ENCODE results near the gene NRXN3.

NRXN3 gene

GRCh38 chr14:79614448-79614847 lies 1444.3 kb downstream of the NRXN3 start:
- DNase-seq, result peak; percentile 1 to 29

GRCh38 chr14:79627058-79627457 lies 1456.9 kb downstream of the NRXN3 start:
- DNase-seq, result no peak

GRCh38 chr14:79629411-79630287 lies 1459.5 kb downstream of the NRXN3 start:
- no peak for DNase-seq

DNA sequence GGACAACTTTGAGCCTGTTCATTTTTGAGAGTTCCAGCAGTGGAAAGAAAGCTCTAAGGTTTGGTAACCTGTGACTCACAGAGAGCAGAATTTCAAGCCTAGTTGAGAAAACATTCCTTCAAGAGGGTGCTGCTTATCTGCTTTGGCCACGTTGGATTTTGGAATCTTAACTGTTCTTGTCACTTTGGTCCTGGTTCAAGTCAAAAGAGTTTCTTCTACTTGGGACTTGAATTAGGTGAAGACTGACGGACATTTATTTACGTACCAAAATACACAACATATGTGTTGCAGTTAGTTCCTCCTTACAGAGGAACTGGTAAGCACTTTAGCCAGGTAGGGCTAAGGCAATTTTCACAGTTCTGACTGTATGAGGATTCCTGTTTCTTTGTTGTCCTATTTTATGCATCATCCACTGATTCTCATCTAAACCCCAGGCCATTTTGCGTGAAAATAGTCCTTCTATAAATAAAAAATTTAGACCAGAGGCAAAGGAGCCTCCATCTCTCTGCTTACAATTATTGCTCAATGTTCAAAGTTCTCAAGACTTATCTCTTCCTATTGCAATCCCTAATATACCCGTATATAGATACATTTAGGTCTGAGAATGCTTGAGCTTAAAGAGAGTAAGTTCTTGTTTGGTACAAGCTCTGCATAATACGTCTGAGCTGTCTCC lies 1460.3 kb downstream of the NRXN3 start:
- no peak for DNase-seq

DNA sequence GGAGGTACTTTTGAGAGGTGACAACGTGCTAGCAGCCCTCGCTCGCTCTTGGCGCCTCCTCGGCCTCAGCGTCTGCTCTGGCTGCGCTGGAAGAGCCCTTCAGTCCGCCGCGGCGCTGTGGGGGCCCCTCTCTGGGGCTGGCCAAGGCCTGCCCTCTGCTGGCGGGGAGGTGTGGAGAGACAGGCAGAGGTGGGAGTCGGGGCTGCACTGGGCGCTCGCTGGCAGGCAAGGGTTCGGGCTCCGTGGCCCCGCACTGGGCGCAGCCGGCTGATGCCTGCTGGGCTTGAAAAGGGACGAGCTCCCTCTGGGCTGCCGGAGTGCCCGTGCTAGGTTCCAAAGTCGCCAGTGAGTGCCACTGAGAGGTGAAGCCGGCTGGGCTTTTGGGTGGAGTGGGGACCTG lies 1461.1 kb downstream of the NRXN3 start:
- no peak for DNase-seq

DNA sequence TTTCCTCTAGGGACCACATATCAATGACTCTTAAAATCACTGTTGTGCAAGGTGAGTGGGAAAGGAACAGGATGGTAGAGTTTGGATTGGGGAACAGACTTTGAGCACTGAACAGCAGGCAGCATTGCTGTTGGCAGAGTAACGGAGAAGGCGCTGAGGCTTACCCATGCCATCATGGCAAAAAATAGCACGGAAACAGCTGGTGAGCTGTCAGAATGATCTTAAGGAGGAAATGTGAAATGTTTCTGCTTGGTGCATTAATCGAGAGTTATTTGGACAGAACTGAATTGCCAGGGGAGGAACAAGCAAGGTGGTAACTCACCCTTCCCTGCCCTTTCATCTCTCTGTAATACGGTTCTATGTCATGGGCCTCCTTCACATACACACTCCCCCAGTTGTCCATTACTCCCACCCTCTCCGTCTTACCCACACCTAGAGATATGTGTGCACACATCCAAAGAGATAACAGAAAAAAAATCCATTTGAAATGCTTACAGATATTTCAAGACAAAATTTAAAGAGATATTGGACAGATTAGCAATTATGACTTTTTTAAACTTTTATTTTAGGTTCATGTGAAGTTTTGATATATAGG lies 1468.6 kb downstream of the NRXN3 start:
- peak; percentile 1 to 8 for DNase-seq

DNA sequence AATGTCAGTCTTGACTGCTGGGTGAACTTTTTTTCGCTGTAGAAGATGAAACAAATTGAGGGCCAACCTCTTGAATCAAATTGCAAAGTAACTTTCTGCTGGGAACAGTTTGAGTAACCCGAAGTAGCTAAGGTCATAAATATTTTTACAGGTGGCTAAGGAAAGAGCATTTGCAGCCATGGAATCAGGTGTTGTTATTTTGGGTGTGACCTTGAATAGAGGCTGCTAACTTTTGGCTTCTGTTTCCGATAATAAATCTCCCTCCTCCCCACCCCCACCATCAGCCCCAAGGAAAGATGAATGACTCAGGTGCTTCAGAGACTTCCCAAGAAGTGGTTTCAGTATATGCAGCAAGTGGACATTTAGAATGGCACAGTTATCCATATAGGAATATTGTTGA lies 1469.4 kb downstream of the NRXN3 start:
- DNase-seq, result no peak

- no peak for DNase-seq
These were observed 1471.2 kb downstream of the NRXN3 start for GRCh38 chr14:79641371-79641770.

DNA sequence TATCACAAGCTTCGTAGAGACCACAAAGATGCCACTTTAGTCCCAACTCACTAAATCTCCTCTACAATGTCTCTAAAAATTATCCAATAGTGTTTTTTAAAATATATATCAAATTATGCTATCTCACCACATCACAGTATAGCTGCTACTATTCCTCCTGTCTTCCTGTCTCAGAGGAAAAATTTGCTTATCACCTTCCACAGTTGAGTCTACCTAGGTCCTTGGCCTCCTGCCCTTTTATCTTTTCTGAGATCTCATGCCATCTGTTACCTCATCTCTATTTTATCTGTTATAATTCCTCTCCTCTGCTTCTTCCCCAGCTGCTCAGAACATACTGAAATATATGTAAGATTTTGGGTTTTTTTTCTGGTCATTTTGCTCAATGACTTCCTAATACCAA lies 1473.0 kb downstream of the NRXN3 start:
- DNase-seq, result no peak

- DNase-seq, result no peak
These were observed 1475.7 kb downstream of the NRXN3 start for GRCh38 chr14:79645753-79646362.

- DNase-seq, result no peak
These were observed 1479.7 kb downstream of the NRXN3 start for GRCh38 chr14:79649856-79650255.

DNA sequence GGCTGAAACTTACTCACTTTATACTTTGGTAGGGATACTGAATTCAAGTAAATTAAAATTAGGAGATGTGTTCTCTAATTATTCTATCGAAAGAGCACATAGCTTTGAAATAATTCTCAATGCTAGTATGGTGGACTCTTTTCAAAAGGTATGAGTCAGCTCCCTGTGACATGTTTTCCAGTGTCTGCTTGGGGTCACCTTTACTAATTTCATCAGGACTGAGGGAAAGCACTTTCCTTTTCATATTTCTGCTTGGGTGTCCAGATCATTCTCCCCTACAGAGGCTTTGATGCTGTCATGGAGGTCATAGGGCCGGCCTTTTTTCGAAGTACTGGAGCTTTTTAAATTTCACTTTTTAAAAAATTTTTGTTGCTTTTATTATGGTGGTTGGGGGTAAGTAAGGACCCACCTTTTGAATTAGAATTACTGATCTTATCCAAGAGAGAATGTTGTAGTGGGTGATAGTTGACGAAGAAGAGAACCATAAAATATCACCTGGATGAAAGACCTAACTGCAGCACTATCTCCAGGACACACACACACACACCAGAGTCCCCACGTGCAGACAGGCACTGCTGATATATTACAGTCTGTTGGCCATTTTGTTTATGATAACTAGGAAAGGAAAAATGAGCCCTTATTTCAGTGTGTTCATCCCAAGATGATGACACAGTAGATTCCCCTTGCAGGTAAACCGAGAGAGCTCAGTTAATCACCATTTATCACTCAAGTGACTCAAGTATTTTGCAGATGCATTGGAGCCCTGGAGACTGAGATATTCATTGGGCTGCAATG lies 1482.5 kb downstream of the NRXN3 start:
- no peak for DNase-seq

DNA sequence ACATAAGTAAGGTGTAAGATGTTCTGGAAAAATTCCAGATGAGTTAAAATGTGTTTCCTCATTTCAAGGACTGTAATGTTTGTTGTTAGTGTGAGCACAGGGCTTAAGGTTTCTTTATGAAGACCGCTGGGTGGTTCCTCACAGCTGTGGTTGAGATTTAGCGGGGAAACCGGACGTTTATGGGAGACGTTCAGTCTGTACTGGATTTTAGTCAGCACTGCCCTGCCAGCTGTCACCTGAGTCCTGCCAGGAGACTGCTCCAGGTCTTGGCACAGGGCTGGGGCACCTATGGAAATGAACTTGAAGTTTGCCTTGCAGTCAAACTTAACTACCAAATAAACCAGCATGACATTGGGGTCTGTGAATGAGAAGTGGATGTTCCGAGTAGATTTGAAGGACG lies 1485.9 kb downstream of the NRXN3 start:
- DNase-seq, result no peak

DNA sequence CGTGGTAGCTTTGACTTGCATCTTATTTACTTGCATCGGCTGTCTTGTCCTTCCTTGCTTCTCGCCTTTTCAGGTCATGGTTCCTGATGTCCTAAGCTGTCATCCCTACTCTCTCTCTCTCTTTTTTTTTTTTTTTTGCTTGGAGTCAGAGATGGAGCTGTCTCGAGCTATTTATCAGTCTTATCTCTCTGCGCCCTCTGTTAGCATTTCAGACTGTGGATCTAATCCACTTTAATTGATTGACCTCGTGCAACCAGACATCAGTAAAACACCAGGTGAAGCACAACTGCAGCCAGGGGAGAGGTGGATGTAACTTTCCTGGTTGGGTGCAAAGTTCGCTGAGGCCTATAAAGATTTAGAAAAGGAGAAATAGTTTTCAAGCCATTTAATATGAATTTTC lies 1486.3 kb downstream of the NRXN3 start:
- DNase-seq, result no peak

GRCh38 chr14:79658221-79658620 lies 1488.0 kb downstream of the NRXN3 start:
- peak in 1 of 2 donors; percentile 15 for DNase-seq

GRCh38 chr14:79658769-79659168 lies 1488.6 kb downstream of the NRXN3 start:
- DNase-seq, result no peak

DNA sequence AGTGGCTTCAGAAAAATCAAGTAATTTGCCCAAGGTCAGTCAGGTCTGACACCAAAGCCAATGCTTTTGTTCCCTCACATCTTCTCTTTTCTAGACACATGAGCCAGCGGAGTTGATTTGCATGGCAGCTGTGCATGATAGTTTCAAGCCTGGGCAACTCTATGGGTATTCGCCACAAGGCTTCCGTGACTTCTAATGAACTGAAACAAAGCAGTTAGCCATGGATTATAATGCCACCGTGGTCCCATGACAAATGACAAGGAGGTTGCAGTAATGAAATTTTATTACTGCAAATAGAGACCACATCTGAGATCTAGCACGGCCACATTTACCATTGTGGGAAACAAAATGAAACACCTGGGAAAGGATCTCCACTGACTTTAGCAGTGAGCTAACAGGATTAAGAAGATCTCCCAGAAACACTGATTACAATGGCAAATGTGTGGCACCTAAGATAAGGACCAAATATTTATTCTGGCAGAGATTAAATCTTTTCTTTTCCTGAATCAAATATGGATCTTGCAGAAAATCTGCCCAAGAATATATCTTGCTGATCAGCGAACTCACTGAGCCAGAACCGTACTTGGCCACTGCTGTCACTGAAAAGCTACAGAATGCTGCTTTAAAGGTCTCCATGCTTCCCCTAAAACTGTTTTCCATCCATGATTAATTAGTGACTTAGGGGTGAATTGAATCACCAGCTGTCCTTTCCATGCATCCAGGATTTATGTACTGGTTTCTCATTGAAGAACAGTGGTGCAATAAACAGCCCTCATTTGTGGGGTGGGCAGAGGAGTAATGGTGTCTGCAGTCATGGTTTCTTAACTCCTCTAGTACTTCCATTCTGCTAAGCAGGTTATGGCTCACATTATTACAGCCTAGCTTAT lies 1490.1 kb downstream of the NRXN3 start:
- DNase-seq, result no peak

DNA sequence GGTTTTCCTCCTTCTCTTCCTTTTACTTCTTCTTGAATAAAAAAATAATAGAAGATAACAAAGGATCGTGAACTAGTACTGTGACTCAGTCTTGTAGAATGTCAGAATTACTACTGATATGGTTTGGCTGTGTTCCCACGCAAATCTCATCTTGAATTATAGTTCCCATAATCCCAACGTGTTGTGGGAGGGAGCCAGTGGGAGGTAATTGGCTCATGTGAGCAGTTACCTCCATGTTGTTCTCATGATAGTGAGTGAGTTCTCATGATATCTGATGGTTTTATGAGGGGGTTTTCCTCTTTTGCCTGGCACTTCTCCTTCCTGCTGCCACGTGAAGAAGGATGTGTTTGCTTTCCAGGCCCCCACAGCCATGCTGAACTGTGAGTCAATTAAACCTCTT lies 1491.6 kb downstream of the NRXN3 start:
- no peak for DNase-seq

DNA sequence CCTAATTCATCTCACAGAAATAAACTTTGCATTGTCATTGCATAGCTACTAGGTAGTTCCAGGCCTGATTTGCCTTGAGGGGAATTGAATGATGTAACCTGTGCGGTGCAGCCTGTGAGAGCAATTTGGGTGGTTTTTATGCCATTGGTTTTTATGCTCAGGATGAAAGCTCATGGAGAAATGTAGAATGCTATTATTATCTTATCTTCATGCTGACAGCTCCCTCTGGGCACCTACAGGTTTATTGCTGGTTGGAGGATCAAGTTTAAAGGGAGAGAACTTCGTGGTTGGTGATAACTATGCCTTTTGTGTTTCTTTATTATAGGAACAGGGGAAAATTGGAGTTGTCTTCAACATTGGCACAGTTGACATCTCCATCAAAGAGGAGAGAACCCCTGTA lies 1493.3 kb downstream of the NRXN3 start:
- no peak for DNase-seq

- DNase-seq, result no peak
These were observed 1495.4 kb downstream of the NRXN3 start for GRCh38 chr14:79665556-79665955.

DNA sequence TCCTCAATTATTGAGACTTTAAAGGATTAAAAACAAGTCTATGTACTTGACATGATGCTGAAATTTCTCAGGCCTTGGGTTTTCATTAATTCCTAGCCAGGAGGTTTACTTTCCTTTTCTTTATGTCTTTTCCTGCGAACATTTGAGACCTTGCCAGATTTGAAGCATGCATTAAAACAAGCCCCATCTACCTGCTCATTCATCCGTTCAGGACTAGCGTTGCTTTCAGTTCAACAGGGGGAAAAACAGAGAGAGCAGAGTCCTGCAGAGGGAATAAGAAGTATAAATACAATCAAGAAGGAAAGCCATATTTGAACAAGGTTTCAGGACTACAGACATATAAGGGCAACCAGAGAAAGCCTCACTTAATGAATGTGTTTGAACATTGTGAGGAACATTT lies 1498.8 kb downstream of the NRXN3 start:
- no peak for DNase-seq

- DNase-seq, result no peak
These were observed 1500.6 kb downstream of the NRXN3 start for GRCh38 chr14:79670811-79671210.
